Activated T-helper 1 cell treated with anti-CD3 and anti-CD28 coated beads, Interleukin-2, amount 50 U/mL, for 16 hours (primary cell): ENCODE measurements around the gene GPS1.

Source experiments
- DNase-seq, 2 donors: peaks; one replicate each; pipeline ENCODE4 v3.0.0-alpha.2; 2020; ENCODE audit warnings: low read depth in 1 of 2, low spot score in 1 of 2

Gene GPS1

DNA sequence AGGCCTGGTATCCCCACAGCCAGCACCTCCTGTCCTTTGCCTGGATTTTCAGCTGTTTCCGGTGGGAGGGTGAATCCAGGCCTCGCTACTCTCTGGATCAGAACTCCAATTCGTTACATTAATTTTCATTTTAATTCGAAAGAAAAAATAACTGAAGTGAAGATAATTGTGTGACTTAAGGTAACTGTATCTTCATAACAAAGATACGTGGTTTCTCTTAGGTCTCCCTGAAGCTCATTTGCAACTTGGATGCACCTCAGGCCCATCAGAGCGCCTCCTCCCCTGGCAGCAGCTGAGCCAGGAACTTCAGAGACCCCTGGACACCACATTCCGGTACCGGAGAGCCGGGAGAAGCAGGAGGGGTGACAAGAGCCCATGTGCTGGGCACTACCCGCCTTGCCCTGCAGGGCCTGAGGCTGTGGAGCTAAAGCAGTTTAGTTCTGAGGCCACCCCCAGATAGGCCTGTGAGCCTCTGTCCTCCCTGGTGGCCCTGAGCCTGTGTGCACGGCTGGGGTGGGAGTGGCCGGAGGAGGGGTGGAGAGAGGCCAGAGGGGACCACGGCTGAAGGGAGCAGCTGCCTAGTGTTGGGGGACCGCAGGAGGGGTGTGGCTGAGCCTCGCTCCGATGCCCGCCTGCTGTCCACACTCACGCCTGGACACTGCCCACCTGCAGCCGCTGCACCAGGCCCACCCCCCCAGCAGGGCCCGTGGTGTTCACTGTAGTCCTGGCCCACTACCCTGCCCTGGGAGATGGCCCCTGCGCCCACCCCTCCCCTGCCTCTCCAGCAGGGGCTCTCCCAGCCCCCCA lies 25.3 kb downstream of the GPS1 start:
- no peak for DNase-seq

DNA sequence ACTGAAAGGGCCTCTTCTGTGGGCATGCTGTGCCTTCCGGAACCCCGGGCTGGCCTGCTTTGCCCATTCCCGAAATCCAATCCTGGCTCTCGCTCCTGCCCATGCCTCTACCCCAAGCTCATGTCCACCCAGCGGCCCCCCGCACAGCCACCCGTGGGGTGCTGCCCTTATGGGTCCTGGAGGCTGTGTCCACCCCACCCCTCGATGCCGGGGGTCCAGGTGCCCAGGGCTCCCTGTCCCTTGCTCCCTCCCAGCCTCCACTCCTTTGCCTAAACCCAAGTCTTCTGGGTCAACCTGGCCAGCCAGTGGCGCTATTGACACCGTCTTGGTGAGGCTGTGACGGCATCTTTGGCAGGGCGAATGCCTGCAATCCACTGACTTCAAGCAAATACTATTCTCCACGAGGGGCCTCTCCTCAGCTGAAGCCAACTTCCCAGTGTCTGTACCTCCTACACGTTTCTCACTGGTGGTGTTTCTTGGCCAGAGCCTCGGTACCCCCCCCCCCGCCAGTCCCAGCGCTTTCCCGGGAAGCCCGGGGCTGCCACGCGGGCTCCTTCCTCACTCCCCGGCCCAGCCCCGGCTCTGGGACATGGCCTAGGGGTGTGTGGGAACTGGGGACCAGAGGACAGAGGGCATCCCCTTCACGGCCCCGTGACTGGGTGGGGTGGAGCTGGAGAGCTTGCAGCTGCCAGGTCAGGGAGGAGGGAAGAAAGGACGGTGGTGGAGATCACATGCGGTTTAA lies 26.1 kb downstream of the GPS1 start:
- DNase-seq = no peak

DNA sequence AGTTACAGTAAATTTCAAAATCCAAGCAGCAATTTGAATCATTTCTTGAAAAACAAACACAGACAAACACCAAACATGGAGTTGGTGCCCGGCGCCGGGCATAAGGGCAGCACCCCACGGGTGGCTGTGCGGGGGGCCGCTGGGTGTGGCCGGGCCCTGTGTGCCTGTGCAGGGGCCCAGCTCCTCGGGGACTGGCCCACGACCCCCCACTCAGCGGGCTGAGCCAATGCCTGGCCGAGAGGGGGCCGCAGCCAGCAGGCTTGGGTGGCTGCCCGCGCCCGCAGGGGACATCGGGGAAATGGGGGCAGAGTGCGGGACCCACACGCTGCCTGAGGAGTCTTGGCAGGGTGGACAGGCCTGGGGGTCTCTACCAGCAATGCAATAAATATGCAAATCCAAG lies 26.7 kb downstream of the GPS1 start:
- DNase-seq = no peak

GRCh38 chr17:82079001-82079677 lies 27.4 kb downstream of the GPS1 start:
- DNase-seq = no peak

DNA sequence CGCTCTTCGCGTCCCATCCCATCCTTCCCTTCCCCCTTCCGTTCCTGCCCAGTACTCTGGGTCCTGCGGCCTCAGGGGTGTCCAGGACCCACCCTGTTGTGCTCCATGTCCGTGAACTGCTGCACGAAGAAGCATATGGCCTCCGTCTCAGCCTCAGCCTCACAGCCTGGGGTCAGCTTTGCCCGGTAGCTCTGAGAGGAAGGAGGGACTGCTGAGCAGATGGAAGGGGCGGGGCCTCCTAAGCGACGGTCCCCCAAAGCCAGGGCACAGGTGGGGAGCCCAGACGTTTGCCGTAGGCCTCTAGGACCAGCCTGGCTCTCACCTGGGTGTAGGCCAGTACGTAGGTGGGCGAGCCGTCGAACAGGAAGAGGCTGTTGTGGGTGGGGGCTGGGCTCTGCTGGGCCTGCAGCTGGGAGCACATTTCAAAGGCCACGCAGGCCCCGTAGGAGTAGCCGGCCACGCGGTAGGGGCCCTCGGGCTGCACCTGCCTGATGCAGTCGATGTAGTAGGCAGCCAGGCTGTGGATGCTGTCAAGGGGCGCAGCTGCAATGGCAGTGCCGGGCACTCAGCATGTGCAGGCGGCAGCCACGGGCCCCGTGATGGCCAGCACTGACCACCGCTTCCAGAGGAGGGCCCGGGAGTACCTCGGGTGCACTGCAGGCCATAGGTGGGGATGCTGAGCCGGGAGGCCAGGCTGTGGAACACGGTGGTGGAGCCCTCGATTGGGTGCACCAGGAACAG lies 28.5 kb downstream of the GPS1 start:
- no peak for DNase-seq

DNA sequence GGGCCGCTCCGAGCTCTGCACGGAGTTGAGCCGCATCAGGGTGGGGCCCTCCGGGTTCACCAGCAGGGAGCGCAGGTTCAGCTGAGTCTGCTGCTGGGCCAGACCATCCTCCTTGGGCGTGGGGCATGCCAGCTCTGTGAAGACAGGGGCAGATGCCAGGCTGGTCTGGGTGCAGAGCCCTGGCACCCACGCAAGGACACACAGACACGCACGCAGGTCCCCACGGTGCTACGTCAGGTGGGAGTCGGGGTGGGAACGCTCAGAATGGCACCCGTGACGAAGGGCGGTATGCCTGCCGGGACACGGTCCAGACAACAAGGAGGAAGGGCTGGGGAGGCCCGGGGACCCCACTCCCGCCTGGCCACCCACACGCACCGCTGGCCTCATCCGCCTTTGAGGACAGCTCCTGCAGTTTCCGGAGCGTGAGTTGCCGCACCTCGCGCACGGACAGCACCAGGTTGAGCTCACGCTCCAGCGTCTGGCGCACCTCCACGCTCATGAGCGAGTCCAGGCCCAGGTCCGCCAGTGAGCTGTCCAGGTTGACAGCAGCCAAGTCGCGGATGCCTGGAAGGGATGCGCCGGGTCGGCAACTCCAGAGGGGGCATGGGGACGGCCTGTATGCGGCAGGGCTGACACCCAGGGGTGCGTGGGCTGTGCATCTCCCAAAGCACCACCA lies 29.2 kb downstream of the GPS1 start:
- DNase-seq = no peak

GRCh38 chr17:82081546-82081945 lies 29.8 kb downstream of the GPS1 start:
- no peak for DNase-seq

DNA sequence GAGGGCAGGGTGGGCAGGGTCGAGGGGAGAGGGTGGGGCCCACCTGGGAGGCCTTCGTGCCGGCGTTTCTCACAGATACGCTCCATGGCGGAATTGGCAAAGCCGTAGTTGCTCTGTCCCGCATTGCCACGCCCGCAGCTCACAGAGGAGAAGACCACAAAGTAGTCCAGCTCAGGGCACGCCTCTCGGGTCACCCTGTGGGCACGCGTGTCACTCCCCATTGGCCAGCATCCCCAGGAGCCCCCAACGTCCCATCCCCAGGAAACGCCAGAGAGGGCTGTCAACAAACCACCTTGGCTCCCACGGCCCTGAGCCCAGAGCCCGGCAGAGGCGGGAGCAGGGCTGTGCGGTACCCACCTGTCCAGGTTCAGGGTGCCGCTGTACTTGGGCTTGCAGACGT lies 30.3 kb downstream of the GPS1 start:
- DNase-seq = no peak

DNA sequence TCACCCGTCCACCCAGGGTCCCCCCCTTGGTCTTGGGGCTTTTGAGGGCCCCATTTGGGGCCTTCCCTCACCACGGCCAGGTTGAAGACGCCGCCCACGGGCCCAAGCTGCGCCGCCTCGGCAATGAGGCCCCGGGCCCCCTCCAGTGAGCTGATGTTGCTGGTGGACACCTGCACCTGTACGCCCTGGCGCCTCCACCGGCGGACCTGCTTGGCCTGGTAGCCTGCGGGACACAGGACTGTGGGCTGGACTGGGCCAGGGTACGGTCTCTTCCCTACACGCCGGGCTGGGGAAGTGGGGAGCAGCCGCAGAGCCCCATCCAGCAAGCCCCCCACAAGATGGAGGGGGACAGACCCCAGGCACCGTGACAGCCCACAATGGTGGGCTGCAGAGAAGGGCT lies 30.8 kb downstream of the GPS1 start:
- DNase-seq = no peak

DNA sequence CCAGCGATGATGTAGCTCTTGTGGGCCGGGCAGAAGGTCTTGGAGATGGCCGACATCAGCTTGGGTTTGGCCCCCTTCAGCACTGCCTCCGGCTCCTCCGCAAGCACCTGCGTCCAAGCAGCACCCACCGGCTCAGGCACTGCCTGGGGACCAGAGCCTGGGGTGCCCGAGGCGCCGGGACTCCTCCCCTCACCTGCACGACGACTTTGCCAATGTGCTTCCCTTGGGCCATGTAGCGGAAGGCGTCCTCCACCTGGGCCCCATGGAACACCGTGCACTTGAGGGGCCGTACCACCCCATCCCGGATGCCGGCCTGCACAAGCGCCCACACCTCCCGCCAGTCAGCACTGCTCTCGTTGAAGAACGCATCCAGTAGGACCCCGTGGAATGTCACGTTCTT lies 31.3 kb downstream of the GPS1 start:
- DNase-seq = no peak

- DNase-seq = no peak
Measured at GRCh38 chr17:82083533-82084359, 32.0 kb downstream of the GPS1 start.

- DNase-seq = no peak
Measured at GRCh38 chr17:82084373-82085030, 32.8 kb downstream of the GPS1 start.

DNA sequence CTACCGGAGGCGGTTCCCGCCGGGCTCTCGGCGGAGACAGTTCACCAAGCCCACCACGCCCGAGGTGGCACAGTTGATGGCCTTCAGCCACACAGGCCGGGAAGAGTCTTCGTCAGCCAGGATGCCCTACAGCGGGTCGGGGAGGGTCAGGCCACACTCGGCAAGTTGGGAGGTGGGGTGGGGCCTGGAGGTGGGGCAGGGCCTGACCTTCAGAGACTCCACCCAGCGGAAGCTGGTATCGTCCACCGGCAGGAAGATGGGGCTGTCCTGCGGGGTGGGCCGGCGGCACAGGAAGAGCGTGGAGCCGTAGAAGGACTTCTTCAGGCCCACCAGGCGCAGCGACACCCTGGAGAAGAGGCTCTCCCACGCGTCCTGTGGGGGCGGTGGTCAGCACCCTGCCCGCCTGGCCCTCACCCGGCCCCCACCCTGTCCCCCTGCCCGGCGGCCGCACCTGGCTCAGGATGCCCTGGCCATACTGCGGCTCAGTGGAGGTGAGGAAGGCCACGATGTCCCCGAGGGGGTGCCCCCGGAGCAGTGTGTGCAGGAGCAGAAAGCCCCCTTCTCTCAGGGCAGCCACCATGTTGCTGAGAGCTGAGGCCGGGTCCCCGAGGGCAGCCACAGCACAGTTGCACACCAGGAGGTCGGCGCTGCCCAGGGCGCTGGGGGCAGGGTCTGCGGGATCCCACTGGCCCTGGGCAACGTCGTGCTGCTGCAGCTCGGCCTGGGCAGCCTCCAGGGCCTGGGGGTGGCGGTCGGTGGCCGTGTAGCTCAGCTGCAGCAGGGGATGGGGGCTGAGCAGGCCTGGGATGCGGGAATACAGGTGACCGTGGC lies 33.5 kb downstream of the GPS1 start:
- DNase-seq = no peak

DNA sequence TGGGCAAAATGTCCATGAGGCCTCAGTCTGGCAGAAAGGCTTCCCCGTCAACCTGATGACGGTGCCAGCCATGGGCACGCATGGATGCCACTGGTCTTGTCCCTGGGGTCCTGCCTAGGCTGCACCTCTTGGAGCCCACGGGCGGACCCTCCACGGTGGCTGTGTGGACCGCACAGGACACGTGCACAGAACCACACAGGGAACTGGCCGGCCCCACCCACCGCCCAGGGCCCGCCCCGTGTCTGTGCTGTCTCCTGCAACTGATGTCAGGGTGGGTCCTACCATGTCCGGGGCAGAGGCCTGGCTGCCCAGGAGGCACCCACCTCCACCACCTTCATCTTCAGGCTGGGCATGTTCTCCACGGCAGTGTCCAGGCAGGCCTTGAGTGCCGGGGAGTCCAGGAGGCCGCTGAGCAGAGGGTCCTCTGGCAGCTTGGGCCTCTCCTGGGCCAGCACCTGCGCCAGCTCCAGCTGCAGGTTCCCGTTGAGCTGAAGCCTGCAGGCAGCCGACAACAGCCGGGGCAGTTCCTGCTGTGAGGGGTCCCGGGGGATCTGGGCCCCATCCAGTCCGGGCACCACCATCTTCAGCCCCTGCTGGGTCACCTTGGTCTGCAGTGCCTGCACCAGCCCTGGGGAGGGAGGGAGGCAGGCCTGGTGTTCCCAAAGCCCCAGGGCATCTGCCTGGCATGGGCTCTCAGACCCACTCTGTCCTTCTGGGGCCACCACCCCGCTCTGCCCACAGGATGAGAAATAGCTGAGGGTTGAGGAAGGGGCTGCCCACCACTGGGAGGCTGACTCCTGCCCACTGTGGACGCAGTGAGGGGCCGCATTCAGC lies 34.5 kb downstream of the GPS1 start:
- DNase-seq = no peak

- no peak for DNase-seq
Measured at GRCh38 chr17:82086941-82087906, 35.5 kb downstream of the GPS1 start.
